Bronchial epithelial cell (primary cell): ENCODE results near the gene SPATS2L. TPM values are rescaled to one million over a fixed set of nuclear protein-coding genes. Genes with fewer than 3 reads are reported as not detected.

ENCODE experiments used
- DNase-seq: peaks from one replicate; pipeline ENCODE4 v3.0.0-alpha.2; 2010; ENCODE audit warnings: low read depth
- FAIRE-seq: peaks from 2 replicates; lab custom pipeline; 2011; peaks lifted over from hg19 to GRCh38; lab: Jason Lieb, UNC
- H3K27me3 ChIP-seq: 2 replicates; pipeline ENCODE4 v1.5.1; 2011; ENCODE audit warnings: low read length; ENCODE audit not compliant: control insufficient read depth, insufficient read depth
- H3K36me3 ChIP-seq: 2 replicates; pipeline ENCODE4 v1.5.1; 2011; ENCODE audit warnings: low read length; ENCODE audit not compliant: control insufficient read depth, insufficient read depth
- H3K4me3 ChIP-seq: 2 replicates; pipeline ENCODE4 v1.5.1; 2011; ENCODE audit warnings: mild to moderate bottlenecking, low read depth, low read length, control low read depth
- total RNA-seq: library from RNA; depleted of rRNA; stranded (reverse); fragments of >200 nt; gene quantifications from 2 replicates; pipeline ENCODE4 v1.2.1, GENCODE V29; 2014
- TF ChIP-seq, protein P1 (sequence below): IDR thresholded peaks from 2 replicates; pipeline ENCODE4 v1.5.1; 2011; ENCODE audit warnings: mild to moderate bottlenecking, moderate library complexity, low read length, control low read depth, inconsistent platforms; ENCODE audit not compliant: insufficient read depth, severe bottlenecking

The SPATS2L gene
- total RNA-seq, 1 donor from 2014 or later: 37.6 TPM

DNA sequence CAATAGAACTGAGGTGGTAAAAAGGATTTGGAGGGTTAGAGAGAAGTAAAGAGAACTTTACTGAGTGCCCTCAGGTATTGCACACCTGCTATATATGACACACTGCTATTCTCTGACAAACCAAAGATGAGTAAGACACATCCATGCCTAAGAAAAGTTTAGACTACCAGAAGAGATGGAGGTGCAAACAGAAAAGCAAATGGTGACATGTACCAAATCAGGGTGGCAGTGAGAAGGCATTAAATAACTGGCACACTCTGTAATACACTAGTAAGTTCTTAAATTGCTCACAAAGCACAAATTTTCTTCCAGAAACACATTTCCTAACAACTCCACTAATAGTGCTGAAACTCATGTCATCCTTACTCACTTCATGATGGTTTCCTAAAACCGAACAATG, 114.8 kb downstream of the SPATS2L start:
- Histone ChIP-seq H3K36me3 (peaks cover 13% of the 10 kb centered on the region), H3K4me3 (no peak overlapping the region), H3K27me3 (no peaks in the 10 kb centered on the region)
- TF ChIP-seq, protein P1, sequence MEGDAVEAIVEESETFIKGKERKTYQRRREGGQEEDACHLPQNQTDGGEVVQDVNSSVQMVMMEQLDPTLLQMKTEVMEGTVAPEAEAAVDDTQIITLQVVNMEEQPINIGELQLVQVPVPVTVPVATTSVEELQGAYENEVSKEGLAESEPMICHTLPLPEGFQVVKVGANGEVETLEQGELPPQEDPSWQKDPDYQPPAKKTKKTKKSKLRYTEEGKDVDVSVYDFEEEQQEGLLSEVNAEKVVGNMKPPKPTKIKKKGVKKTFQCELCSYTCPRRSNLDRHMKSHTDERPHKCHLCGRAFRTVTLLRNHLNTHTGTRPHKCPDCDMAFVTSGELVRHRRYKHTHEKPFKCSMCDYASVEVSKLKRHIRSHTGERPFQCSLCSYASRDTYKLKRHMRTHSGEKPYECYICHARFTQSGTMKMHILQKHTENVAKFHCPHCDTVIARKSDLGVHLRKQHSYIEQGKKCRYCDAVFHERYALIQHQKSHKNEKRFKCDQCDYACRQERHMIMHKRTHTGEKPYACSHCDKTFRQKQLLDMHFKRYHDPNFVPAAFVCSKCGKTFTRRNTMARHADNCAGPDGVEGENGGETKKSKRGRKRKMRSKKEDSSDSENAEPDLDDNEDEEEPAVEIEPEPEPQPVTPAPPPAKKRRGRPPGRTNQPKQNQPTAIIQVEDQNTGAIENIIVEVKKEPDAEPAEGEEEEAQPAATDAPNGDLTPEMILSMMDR: no peak
- no peak for DNase-seq
- FAIRE-seq: no peak

DNA sequence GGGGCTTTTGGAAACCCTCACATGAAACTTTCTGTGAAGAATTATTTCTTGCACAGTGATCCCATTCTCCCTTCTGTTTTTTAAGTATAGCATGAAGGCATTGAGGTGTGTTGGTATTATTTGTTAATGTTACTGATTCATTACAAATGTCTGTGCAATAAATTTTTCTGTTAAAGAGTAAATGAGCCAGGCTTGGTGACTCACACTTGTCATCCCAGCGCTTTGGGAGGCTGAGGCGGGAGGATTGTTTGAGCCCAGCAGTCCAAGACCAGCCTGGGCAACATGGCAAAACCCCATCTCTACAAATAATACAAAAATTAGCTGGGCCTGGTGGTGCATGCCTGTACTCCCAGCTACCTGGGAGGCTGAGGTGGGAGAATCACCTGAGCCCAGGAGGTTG, 115.6 kb downstream of the SPATS2L start:
- Histone ChIP-seq H3K36me3 (peaks cover 12% of the 10 kb centered on the region), H3K4me3 (no peak overlapping the region), H3K27me3 (no peaks in the 10 kb centered on the region)
- FAIRE-seq (no peak), DNase-seq (no peak)
- TF ChIP-seq, protein P1: no peak

DNA sequence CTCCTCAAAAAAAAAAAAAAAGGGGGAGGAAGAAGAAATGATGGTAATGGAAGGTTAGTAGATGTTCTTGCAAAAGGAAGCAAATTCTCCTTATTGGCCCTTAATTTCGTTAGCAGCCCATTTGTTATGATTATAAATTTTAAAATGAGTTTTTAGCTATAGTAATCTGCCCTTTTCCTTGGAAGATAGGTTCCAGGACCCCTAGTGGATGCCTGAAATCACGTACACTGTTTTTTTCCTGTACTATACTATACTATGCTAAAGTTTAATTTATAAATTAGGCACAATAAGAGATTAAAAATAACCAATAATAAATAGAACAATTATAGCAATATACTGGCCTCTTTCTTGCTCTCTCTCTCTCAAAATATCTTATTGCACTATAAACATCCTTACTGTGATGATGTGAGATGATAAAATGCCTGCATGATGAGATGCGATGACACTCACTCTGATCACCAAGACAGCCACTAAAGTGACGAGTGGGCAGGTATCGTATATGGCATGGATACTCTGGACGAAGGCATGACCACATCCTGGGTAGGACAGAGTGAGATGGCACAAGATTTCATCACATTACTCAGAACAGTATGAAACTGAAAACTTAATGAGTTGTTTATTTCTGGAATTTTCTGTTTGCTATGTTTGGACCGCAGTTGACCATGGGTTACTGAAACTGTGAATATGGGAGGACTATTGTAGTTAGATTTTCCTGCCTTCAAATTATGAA, 116.2 kb downstream of the SPATS2L start:
- no peak for FAIRE-seq

DNA sequence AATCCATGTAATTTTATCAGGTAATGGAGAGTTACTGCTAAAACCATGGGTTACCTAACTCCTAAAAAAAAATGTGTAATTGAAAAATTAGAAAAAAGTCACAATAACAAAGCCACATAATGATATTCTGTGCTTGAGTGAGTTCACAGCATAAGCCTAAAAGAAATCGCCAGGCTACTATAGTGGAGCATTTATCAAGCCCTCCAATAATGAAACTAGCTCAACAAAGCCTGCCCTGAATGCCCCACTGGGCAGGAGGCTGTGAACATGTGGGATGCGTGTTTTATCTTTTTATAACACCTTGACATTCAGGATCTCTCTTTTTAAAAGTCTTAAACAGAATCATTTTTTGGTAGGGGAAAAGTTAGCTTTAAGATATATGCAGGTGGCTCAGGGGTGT, 117.0 kb downstream of the SPATS2L start:
- FAIRE-seq: no peak
- no peak overlapping the region for H3K4me3 ChIP-seq
- no peak for DNase-seq
- TF ChIP-seq, protein P1: no peak
- H3K36me3 ChIP-seq: peaks cover 10% of the 10 kb centered on the region
- no peaks in the 10 kb centered on the region for H3K27me3 ChIP-seq

More for the DNA sequence above, 116.2 kb downstream of the SPATS2L start:
- DNase-seq: no peak
- no peaks in the 10 kb centered on the region for H3K27me3 ChIP-seq
- H3K4me3 ChIP-seq: no peak overlapping the region
- TF ChIP-seq, protein P1: no peak
- H3K36me3 ChIP-seq: peaks cover 13% of the 10 kb centered on the region

DNA sequence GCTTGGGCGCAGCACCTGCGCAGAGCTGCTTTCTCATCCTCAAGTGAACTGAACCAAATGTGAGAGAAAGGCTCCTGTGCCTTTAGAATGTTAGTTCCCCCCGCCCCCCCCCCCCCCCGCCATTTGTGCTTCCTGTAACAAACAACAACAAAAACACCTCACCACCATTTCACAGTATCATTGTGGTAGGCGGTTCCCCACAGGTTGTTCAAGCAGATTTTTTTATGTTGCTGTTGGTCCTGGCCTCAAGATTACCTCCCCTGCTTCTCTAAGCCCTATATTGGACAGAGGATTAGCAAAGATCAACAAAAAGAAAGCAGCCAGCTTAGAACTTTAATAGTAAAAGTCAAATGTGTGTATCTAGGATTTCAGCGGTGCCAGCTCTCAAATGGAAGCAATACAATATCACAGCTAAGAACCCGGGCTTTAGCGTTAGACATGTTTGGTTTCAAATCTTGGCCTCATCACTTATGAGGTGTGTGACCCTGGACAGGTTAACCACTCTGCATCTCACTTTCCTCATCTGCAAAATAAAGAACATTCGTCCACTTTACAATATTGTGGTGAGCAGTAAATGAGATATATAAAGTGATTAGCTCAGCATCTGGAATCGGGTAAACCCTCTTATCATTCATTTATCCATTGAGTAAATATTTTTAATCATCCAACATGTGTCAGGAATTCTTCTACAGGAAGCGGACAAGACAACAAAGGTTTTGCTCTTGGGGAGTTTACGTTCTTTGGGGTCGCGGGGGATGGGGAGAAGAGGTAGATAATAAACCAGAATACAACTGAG, 118.7 kb downstream of the SPATS2L start:
- TF ChIP-seq, protein P1: no peak
- FAIRE-seq: no peak
- no peak for DNase-seq
- H3K4me3 ChIP-seq: no peak overlapping the region
- no peaks in the 10 kb centered on the region for H3K27me3 ChIP-seq
- peaks cover 5% of the 10 kb centered on the region for H3K36me3 ChIP-seq
